ENCODE measurements around the gene NMRAL1. TPM values are rescaled to one million over a fixed set of nuclear protein-coding genes. Genes with fewer than 3 reads are reported as not detected.

The NMRAL1 gene
- total RNA-seq, 4 donors from 2014 or later, result 37.0 to 320 (median 59.3) TPM

DNA sequence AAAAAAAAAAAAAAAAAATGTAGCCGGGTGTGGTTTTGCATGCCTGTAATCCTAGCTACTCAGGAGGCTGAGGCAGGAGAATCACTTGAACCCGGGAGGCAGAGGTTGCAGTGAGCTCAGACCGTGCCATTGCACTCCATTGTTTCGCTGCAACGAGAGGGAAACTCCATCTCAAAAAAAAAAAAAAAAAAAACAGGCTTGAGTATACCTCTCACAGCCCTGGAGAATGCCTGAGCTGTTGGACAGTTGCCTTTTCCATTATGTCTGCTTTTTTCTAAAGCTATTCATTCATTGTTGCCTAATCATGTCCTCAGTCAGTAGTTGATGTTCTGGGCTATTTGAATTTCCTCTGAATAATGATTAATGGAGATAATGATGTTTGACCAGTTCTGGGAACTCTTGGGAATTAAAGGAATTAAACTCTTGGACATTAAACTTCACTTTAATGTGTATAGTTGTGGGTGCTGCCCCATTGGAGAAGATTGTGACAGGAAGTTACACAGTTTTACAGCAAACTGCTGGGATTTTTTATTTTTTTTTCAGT lies 13.6 kb upstream of the NMRAL1 start:
- intact Hi-C loops (cut with DNase I; ENCODE audit: low total_unique reads), result no loop called here
- no peak overlapping the region for H3K27ac ChIP-seq
- TF ChIP-seq, protein P1, sequence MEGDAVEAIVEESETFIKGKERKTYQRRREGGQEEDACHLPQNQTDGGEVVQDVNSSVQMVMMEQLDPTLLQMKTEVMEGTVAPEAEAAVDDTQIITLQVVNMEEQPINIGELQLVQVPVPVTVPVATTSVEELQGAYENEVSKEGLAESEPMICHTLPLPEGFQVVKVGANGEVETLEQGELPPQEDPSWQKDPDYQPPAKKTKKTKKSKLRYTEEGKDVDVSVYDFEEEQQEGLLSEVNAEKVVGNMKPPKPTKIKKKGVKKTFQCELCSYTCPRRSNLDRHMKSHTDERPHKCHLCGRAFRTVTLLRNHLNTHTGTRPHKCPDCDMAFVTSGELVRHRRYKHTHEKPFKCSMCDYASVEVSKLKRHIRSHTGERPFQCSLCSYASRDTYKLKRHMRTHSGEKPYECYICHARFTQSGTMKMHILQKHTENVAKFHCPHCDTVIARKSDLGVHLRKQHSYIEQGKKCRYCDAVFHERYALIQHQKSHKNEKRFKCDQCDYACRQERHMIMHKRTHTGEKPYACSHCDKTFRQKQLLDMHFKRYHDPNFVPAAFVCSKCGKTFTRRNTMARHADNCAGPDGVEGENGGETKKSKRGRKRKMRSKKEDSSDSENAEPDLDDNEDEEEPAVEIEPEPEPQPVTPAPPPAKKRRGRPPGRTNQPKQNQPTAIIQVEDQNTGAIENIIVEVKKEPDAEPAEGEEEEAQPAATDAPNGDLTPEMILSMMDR (IDR thresholded peaks at IDR 0.05), result no peak
- TF ChIP-seq POLR2A (IDR thresholded peaks at IDR 0.05), result no peak

GRCh38 chr16:4486126-4486893 lies 11.9 kb upstream of the NMRAL1 start:
- Histone ChIP-seq H3K9me3 (no peaks in the 10 kb centered on the region), H3K4me1 (no peaks in the 10 kb centered on the region), H3K27ac (peak overlapping the region; percentile 38 to 56), H3K27me3 (no peaks in the 10 kb centered on the region), H3K4me3 (no peak overlapping the region), H3K36me3 (no peaks in the 10 kb centered on the region)
- TF ChIP-seq, protein P1 (IDR thresholded peaks at IDR 0.05), result no peak
- no peak for TF ChIP-seq POLR2A (IDR thresholded peaks at IDR 0.05)
- intact Hi-C loops (cut with DNase I; ENCODE audit: low total_unique reads), result no loop called here
- no peak for DNase-seq

More for the DNA sequence above, 13.6 kb upstream of the NMRAL1 start:
- DNase-seq, result no peak
- Histone ChIP-seq H3K4me1 (no peaks in the 10 kb centered on the region), H3K9me3 (no peaks in the 10 kb centered on the region), H3K4me3 (no peak overlapping the region), H3K27me3 (no peaks in the 10 kb centered on the region), H3K36me3 (no peaks in the 10 kb centered on the region)

- Histone ChIP-seq H3K27me3 (no peaks in the 10 kb centered on the region), H3K27ac (no peak overlapping the region), H3K36me3 (no peaks in the 10 kb centered on the region), H3K4me1 (no peaks in the 10 kb centered on the region), H3K9me3 (no peaks in the 10 kb centered on the region), H3K4me3 (no peak overlapping the region)
- intact Hi-C loops (cut with DNase I; ENCODE audit: low total_unique reads), result no loop called here
- TF ChIP-seq POLR2A (IDR thresholded peaks at IDR 0.05), result no peak
- TF ChIP-seq, protein P1 (IDR thresholded peaks at IDR 0.05), result no peak
- no peak for DNase-seq
These were observed 7.5 kb upstream of the NMRAL1 start for GRCh38 chr16:4481963-4482362.

- no peaks in the 10 kb centered on the region for H3K9me3 ChIP-seq
- no peaks in the 10 kb centered on the region for H3K36me3 ChIP-seq
- no peaks in the 10 kb centered on the region for H3K27me3 ChIP-seq
- TF ChIP-seq, protein P1 (IDR thresholded peaks at IDR 0.05), result no peak
- TF ChIP-seq POLR2A (IDR thresholded peaks at IDR 0.05), result no peak
- no peak for DNase-seq
- no peak overlapping the region for H3K27ac ChIP-seq
- no peak overlapping the region for H3K4me3 ChIP-seq
- H3K4me1 ChIP-seq, result no peaks in the 10 kb centered on the region
- intact Hi-C loops (cut with DNase I; ENCODE audit: low total_unique reads), result no loop called here
These were observed 7.1 kb upstream of the NMRAL1 start for GRCh38 chr16:4481526-4481925.

DNA sequence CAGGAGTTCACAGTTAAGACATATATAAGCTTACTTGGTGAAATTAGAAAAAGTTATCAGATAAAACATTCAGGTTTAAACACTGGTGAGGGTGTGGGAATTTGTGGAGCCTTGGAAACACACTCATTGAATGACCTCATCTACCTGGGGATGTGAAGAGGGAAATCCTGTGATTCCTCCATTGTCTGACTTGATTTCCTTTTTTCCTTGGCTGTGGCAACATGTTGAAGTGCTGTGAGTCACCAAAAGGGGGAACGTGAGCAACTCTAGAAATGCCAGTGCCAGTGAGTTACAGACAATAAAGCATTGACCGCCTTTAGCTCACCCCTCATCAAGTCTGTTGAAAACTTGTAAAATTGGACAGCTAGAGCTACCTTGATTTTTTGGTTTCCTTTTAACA lies 3.5 kb upstream of the NMRAL1 start:
- Histone ChIP-seq H3K4me1 (no peaks in the 10 kb centered on the region), H3K27ac (no peak overlapping the region), H3K27me3 (no peaks in the 10 kb centered on the region), H3K4me3 (no peak overlapping the region), H3K9me3 (no peaks in the 10 kb centered on the region), H3K36me3 (no peaks in the 10 kb centered on the region)
- TF ChIP-seq, protein P1 (IDR thresholded peaks at IDR 0.05), result no peak
- no peak for TF ChIP-seq POLR2A (IDR thresholded peaks at IDR 0.05)
- intact Hi-C loops (cut with DNase I; ENCODE audit: low total_unique reads), result no loop called here
- no peak for DNase-seq

Data from uterus (tissue), 4 donors.